Glutamatergic neuron (in vitro differentiated cells): ENCODE results near the gene ABO. TPM values are rescaled to one million over a fixed set of nuclear protein-coding genes. Genes with fewer than 3 reads are reported as not detected.
A peak's percentile ranks its signal among the peaks of the same experiment; 100 is the strongest.

Experiments used
- DNase-seq: peaks from one replicate; pipeline ENCODE4 v3.0.0; 2022
- H3K27ac Mint-ChIP-seq: one replicate; pipeline ENCODE4 v1.8.0; 2020; ENCODE audit warnings: mild to moderate bottlenecking, mixed read lengths, inconsistent platforms; ENCODE audit not compliant: unreplicated experiment
- H3K27me3 Mint-ChIP-seq: one replicate; pipeline ENCODE4 v1.8.0; 2020; ENCODE audit warnings: mild to moderate bottlenecking, moderate library complexity, mixed read lengths, inconsistent platforms; ENCODE audit not compliant: unreplicated experiment
- H3K36me3 Mint-ChIP-seq: one replicate; pipeline ENCODE4 v1.8.0; 2020; ENCODE audit warnings: mild to moderate bottlenecking, mixed read lengths, inconsistent platforms; ENCODE audit not compliant: unreplicated experiment
- H3K4me1 Mint-ChIP-seq: one replicate; pipeline ENCODE4 v1.8.0; 2020; ENCODE audit warnings: mild to moderate bottlenecking, low read depth, mixed read lengths, inconsistent platforms; ENCODE audit not compliant: unreplicated experiment
- H3K4me3 Mint-ChIP-seq: one replicate; pipeline ENCODE4 v1.8.0; 2020; ENCODE audit warnings: mild to moderate bottlenecking, mixed read lengths, inconsistent platforms; ENCODE audit not compliant: unreplicated experiment
- H3K9me3 Mint-ChIP-seq: one replicate; pipeline ENCODE4 v1.8.0; 2020; ENCODE audit warnings: mild to moderate bottlenecking, moderate library complexity, mixed read lengths, inconsistent platforms; ENCODE audit not compliant: unreplicated experiment
- CTCF ChIP-seq: fragments of 200-600 bp; sonication (generic); IDR thresholded peaks from one replicate; pipeline ENCODE4 v1.5.0; 2021; ENCODE audit not compliant: partially characterized antibody, unreplicated experiment
- total RNA-seq: library from RNA; stranded (reverse); fragmentation: NEBNext Ultra II Directional; extraction: Animal tissue kit (Norgen Biotek cat#: 25700); gene quantifications from one replicate; pipeline ENCODE4 v1.2.1, GENCODE V29; 2021; ENCODE audit not compliant: unreplicated experiment

Gene ABO
- total RNA-seq, 1 donor from 2014 or later, result not detected

GRCh38 chr9:133276001-133276884 lies 1.2 kb upstream of the ABO start:
- H3K27me3 Mint-ChIP-seq, result peaks cover 10% of the 10 kb centered on the region
- peak overlapping the region; percentile 43 for H3K4me3 Mint-ChIP-seq
- H3K9me3 Mint-ChIP-seq, result peaks cover 7% of the 10 kb centered on the region
- DNase-seq, result no peak
- peaks cover 16% of the 10 kb centered on the region for H3K36me3 Mint-ChIP-seq
- no peak for TF ChIP-seq CTCF
- no peaks in the 10 kb centered on the region for H3K4me1 Mint-ChIP-seq
- no peak overlapping the region for H3K27ac Mint-ChIP-seq

- TF ChIP-seq CTCF, result no peak
- peaks cover 7% of the 10 kb centered on the region for H3K9me3 Mint-ChIP-seq
- no peak overlapping the region for H3K4me3 Mint-ChIP-seq
- no peak for DNase-seq
- peaks cover 16% of the 10 kb centered on the region for H3K36me3 Mint-ChIP-seq
- H3K4me1 Mint-ChIP-seq, result no peaks in the 10 kb centered on the region
- H3K27ac Mint-ChIP-seq, result no peak overlapping the region
- peaks cover 12% of the 10 kb centered on the region for H3K27me3 Mint-ChIP-seq
These were observed 531 bp downstream of the ABO start for GRCh38 chr9:133274236-133275104.

GRCh38 chr9:133273819-133274218 lies 1.2 kb downstream of the ABO start:
- H3K4me3 Mint-ChIP-seq, result no peak overlapping the region
- H3K27ac Mint-ChIP-seq, result no peak overlapping the region
- peaks cover 13% of the 10 kb centered on the region for H3K36me3 Mint-ChIP-seq
- H3K27me3 Mint-ChIP-seq, result peaks cover 13% of the 10 kb centered on the region
- H3K4me1 Mint-ChIP-seq, result no peaks in the 10 kb centered on the region
- DNase-seq, result no peak
- no peak for TF ChIP-seq CTCF
- peaks cover 7% of the 10 kb centered on the region for H3K9me3 Mint-ChIP-seq

GRCh38 chr9:133273098-133273497 lies 1.9 kb downstream of the ABO start:
- no peaks in the 10 kb centered on the region for H3K4me1 Mint-ChIP-seq
- H3K27me3 Mint-ChIP-seq, result peaks cover 13% of the 10 kb centered on the region
- H3K9me3 Mint-ChIP-seq, result peaks cover 6% of the 10 kb centered on the region
- H3K4me3 Mint-ChIP-seq, result no peak overlapping the region
- no peak overlapping the region for H3K27ac Mint-ChIP-seq
- H3K36me3 Mint-ChIP-seq, result peaks cover 12% of the 10 kb centered on the region
- TF ChIP-seq CTCF, result no peak
- DNase-seq, result no peak
